HCT116 (cell line): ENCODE data around the gene FOXO6. TPM values are rescaled to one million over a fixed set of nuclear protein-coding genes. Genes with fewer than 3 reads are reported as not detected.

Source experiments
- ATAC-seq: fragments of 200-7000 bp; cut with Tn5 transposase; 2 replicates; pipeline ENCODE4 v1.9.1; 2020; ENCODE audit warnings: mild to moderate bottlenecking, moderate library complexity
- BruUV-seq: library from RNA; stranded (reverse); fragments of 400-500 nt; replicated peaks from 2 replicates; lab custom pipeline; 2021; lab: Mats Ljungman, UMichigan
- CTCF ChIA-PET: fragments of 300-600 bp; sonication (Branson Sonifier 250); formaldehyde crosslinking; loops from one replicate; lab custom pipeline; 2021; ENCODE audit warnings: antibody characterized with exemption; lab: Charles Lee
- POLR2A ChIA-PET: fragments of 300-600, 350-600 bp; sonication (Branson Sonifier 250); formaldehyde crosslinking; loops from one replicate; lab custom pipeline; 2021; ENCODE audit warnings: antibody characterized with exemption; lab: Charles Lee
- RAD21 ChIA-PET, 2 experiments: fragments of 300-600 bp; sonication (Branson Sonifier 250); formaldehyde crosslinking; loops; one replicate each; lab custom pipeline; 2023; ENCODE audit warnings: low total read pairs in 2 of 2; ENCODE audit not compliant: uncharacterized antibody in 2 of 2, unreplicated experiment in 2 of 2, low non-redundant PET in 1 of 2; lab: Charles Lee
- DNase-seq: peaks from one replicate; pipeline ENCODE4 v3.0.0-alpha.2; 2010; ENCODE audit warnings: low read depth, low spot score
- H2AFZ ChIP-seq: fragments of 200-600 bp; shearing (Covaris generic), sonication (generic); 2 replicates; pipeline ENCODE4 v1.6.1; 2017; ENCODE audit warnings: low read depth, mixed run types, mixed read lengths, antibody characterized with exemption, low read length; ENCODE audit not compliant: poor library complexity, severe bottlenecking
- H3K27ac ChIP-seq: 2 replicates; pipeline ENCODE4 v1.5.1; 2012; ENCODE audit warnings: low read depth, low read length
- H3K27me3 ChIP-seq: fragments of 200-600 bp; sonication (generic); 2 replicates; pipeline ENCODE4 v1.6.1; 2016; ENCODE audit warnings: mixed run types, low read length, mixed read lengths; ENCODE audit not compliant: insufficient read depth
- H3K36me3 ChIP-seq, 2 experiments: fragments of 200-500 bp in 1 of 2; fragments of 200-600 bp in 1 of 2; sonication (Bioruptor generic) in 1 of 2; sonication (generic) in 1 of 2; 2 replicates each; pipeline versions ENCODE4 v1.5.1 to v1.6.1; 2014 to 2016; ENCODE audit warnings: low read length in 2 of 2, inconsistent platforms in 1 of 2, mixed read lengths in 1 of 2, mixed run types in 1 of 2; ENCODE audit not compliant: insufficient read depth in 2 of 2, control insufficient read depth in 1 of 2
- H3K4me1 ChIP-seq, 2 experiments: fragments of 200-600 bp in 1 of 2; sonication (generic) in 1 of 2; 2 replicates each; pipeline versions ENCODE4 v1.5.1 to v1.6.1; 2012 to 2017; ENCODE audit warnings: low read length in 2 of 2, inconsistent platforms in 1 of 2, mild to moderate bottlenecking in 1 of 2, mixed read lengths in 1 of 2, mixed run types in 1 of 2, moderate library complexity in 1 of 2; ENCODE audit not compliant: insufficient read depth in 2 of 2, control insufficient read depth in 1 of 2
- H3K4me2 ChIP-seq: fragments of 200-600 bp; sonication (generic); 2 replicates; pipeline ENCODE4 v1.6.1; 2017; ENCODE audit warnings: mixed run types, low read length, mixed read lengths
- H3K4me3 ChIP-seq, 2 experiments: fragments of 200-600 bp in 1 of 2; sonication (generic) in 1 of 2; replicated peaks in 1 of 2; 2 replicates each; pipeline ENCODE4 v1.5.1; 2011 to 2016; ENCODE audit warnings: low read length in 2 of 2, control low read depth in 1 of 2, low read depth in 1 of 2, mild to moderate bottlenecking in 1 of 2, mixed read lengths in 1 of 2, mixed run types in 1 of 2
- H3K79me2 ChIP-seq: fragments of 200-600 bp; sonication (generic); 2 replicates; pipeline ENCODE4 v1.6.1; 2017; ENCODE audit warnings: mild to moderate bottlenecking, mixed run types, low read length, moderate library complexity, mixed read lengths; ENCODE audit not compliant: insufficient read depth
- H3K9ac ChIP-seq: fragments of 200-600 bp; sonication (generic); 2 replicates; pipeline ENCODE4 v1.6.1; 2016; ENCODE audit warnings: low read length, mixed read lengths
- H3K9me2 ChIP-seq: fragments of 200-600 bp; sonication (generic), shearing (Covaris generic); 2 replicates; pipeline ENCODE4 v1.6.1; 2017; ENCODE audit warnings: mixed run types, mild to moderate bottlenecking, moderate library complexity; ENCODE audit not compliant: insufficient read depth
- H3K9me3 ChIP-seq, 2 experiments: fragments of 200-500 bp in 1 of 2; fragments of 200-600 bp in 1 of 2; sonication (Bioruptor generic) in 1 of 2; sonication (generic) in 1 of 2; 2 replicates each; pipeline ENCODE4 v1.6.1; 2014 to 2017; ENCODE audit warnings: low read length in 2 of 2, mixed read lengths in 2 of 2, inconsistent platforms in 1 of 2, low read depth in 1 of 2, mild to moderate bottlenecking in 1 of 2, mixed run types in 1 of 2, moderate library complexity in 1 of 2; ENCODE audit not compliant: control insufficient read depth in 1 of 2, insufficient read depth in 1 of 2
- H4K20me1 ChIP-seq: fragments of 200-600 bp; sonication (generic), shearing (Covaris generic); 2 replicates; pipeline ENCODE4 v1.6.1; 2017; ENCODE audit warnings: mixed run types, mild to moderate bottlenecking, moderate library complexity; ENCODE audit not compliant: insufficient read depth
- CEBPB ChIP-seq: IDR thresholded peaks from 2 replicates; pipeline ENCODE4 v1.6.1; 2012; ENCODE audit warnings: low read depth
- EGR1 ChIP-seq: IDR thresholded peaks from 2 replicates; pipeline ENCODE4 v1.6.1; 2012; ENCODE audit warnings: low read depth
- POLR2A ChIP-seq: IDR thresholded peaks from 2 replicates; pipeline ENCODE4 v1.7.0; 2011; ENCODE audit warnings: borderline replicate concordance; ENCODE audit not compliant: insufficient read depth, insufficient read length; ENCODE audit errors: extremely low read depth
- SRF ChIP-seq: IDR thresholded peaks from 2 replicates; pipeline ENCODE4 v1.6.1; 2012; ENCODE audit warnings: low read depth
- intact Hi-C: fragments of 100-400 bp; cut with micrococcal nuclease; formaldehyde crosslinking; loops from 2 replicates; pipeline ENCODE4 v1.10.0; 2022
- total RNA-seq: library from RNA; stranded (reverse); gene quantifications from one replicate; pipeline ENCODE4 v1.2.1, GENCODE V29; 2021; ENCODE audit not compliant: unreplicated experiment
- TF ChIP-seq, protein P1 (sequence below): IDR thresholded peaks from 2 replicates; pipeline ENCODE4 v1.6.1; 2012; ENCODE audit warnings: low read depth
- TF ChIP-seq, protein P2 (sequence below): IDR thresholded peaks from 2 replicates; pipeline ENCODE4 v1.6.1; 2011; ENCODE audit warnings: mild to moderate bottlenecking, low read length, moderate library complexity; ENCODE audit not compliant: insufficient replicate concordance; ENCODE audit errors: extremely low read depth

FOXO6 gene
- total RNA-seq, 1 experiment from 2014 or later = 7.0 TPM

DNA sequence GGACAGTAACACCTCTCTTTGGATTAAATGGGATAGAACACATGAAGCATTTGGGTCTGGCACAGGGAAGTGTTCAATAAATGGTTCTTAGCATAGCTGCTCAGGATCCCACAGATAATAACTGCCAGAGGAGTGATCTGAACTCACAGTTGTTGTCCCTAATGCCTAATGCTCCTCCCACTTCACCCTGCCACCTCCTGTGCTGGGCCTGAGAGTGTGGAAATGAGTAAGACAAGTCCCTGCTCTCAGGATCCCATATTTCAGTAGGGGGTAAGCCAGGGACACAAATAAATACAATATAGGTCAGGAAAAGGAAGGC is 19.9 kb upstream of the FOXO6 start:
- Histone ChIP-seq H3K9me2 (no peaks in the 10 kb centered on the region), H3K27ac (peak overlapping the region; percentile 38; the same call in 1 of the 2 replicates), H3K4me2 (peak overlapping the region; percentile 79), H3K79me2 (no peaks in the 10 kb centered on the region), H3K4me1 (peaks cover 15 to 24% of the 10 kb centered on the region in 2 experiments), H3K27me3 (no peaks in the 10 kb centered on the region), H3K36me3 (no peaks in the 10 kb centered on the region), H3K9me3 (peaks cover 0 to 4% of the 10 kb centered on the region in 2 experiments; a peak in 2 of 4 replicates), H4K20me1 (no peaks in the 10 kb centered on the region), H2AFZ (peak overlapping the region; percentile 64), H3K4me3 (no peak overlapping the region), H3K9ac (peak overlapping the region; percentile 45; the same call in 1 of the 2 replicates)
- DNase-seq (no peak), ATAC-seq (peak; percentile 52)
- ChIA-PET POLR2A (interaction anchor here (0.8 to 1.6 kb wide), 3 partner anchors 10 to 20 kb away, joined by 3 to 4 read pairs (median 4); partner anchors contain the start of gene FOXO6), RAD21 (no interaction called here), CTCF (interaction anchor here (1.2 to 3.1 kb wide), 8 partner anchors 8 to 77 kb away, joined by 3 to 18 read pairs (median 5); partner anchors contain the start of gene FOXO6)
- intact Hi-C loops = loop anchor here (10.0 kb wide), 1 partner anchor 1423 kb away; the partner anchor contains the start of genes C1orf50 and P3H1
- TF ChIP-seq, protein P1, sequence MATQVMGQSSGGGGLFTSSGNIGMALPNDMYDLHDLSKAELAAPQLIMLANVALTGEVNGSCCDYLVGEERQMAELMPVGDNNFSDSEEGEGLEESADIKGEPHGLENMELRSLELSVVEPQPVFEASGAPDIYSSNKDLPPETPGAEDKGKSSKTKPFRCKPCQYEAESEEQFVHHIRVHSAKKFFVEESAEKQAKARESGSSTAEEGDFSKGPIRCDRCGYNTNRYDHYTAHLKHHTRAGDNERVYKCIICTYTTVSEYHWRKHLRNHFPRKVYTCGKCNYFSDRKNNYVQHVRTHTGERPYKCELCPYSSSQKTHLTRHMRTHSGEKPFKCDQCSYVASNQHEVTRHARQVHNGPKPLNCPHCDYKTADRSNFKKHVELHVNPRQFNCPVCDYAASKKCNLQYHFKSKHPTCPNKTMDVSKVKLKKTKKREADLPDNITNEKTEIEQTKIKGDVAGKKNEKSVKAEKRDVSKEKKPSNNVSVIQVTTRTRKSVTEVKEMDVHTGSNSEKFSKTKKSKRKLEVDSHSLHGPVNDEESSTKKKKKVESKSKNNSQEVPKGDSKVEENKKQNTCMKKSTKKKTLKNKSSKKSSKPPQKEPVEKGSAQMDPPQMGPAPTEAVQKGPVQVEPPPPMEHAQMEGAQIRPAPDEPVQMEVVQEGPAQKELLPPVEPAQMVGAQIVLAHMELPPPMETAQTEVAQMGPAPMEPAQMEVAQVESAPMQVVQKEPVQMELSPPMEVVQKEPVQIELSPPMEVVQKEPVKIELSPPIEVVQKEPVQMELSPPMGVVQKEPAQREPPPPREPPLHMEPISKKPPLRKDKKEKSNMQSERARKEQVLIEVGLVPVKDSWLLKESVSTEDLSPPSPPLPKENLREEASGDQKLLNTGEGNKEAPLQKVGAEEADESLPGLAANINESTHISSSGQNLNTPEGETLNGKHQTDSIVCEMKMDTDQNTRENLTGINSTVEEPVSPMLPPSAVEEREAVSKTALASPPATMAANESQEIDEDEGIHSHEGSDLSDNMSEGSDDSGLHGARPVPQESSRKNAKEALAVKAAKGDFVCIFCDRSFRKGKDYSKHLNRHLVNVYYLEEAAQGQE = no peak
- TF ChIP-seq, protein P2, sequence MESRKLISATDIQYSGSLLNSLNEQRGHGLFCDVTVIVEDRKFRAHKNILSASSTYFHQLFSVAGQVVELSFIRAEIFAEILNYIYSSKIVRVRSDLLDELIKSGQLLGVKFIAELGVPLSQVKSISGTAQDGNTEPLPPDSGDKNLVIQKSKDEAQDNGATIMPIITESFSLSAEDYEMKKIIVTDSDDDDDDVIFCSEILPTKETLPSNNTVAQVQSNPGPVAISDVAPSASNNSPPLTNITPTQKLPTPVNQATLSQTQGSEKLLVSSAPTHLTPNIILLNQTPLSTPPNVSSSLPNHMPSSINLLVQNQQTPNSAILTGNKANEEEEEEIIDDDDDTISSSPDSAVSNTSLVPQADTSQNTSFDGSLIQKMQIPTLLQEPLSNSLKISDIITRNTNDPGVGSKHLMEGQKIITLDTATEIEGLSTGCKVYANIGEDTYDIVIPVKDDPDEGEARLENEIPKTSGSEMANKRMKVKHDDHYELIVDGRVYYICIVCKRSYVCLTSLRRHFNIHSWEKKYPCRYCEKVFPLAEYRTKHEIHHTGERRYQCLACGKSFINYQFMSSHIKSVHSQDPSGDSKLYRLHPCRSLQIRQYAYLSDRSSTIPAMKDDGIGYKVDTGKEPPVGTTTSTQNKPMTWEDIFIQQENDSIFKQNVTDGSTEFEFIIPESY = no peak
- TF ChIP-seq EGR1 = no peak
- TF ChIP-seq CEBPB = no peak
- TF ChIP-seq SRF = no peak
- no peak for TF ChIP-seq POLR2A
- BruUV-seq = no TSS peak
